ENCODE results near the gene ZNF576. TPM values are rescaled to one million over a fixed set of nuclear protein-coding genes. Genes with fewer than 3 reads are reported as not detected.

Gene ZNF576
- total and polyA plus RNA-seq, 2 of the 13 experiments (the other 11 are each of a cell fraction or from before 2014, with no cell fraction given) = 7.2 to 9.6 TPM

GRCh38 chr19:43639519-43640423 lies 43.4 kb downstream of the ZNF576 start, which contains the start of gene CADM4 (continued):
- TF ChIP-seq ZNF580 (CRISPR knock-in tag; IDR thresholded peaks at IDR 0.05; ENCODE audit: borderline replicate concordance, low read depth) (no peak), BRD4 (CRISPR knock-in tag; IDR thresholded peaks at IDR 0.05) (no peak), ZNF160 (CRISPR knock-in tag; IDR thresholded peaks at IDR 0.05) (no peak), TAF1 (CRISPR knock-in tag; IDR thresholded peaks at IDR 0.05) (0 out of 2 replicates have a peak, but pooled peaks have one; percentile 16), NCOA1 (CRISPR knock-in tag; IDR thresholded peaks at IDR 0.05) (no peak), U2AF2 (IDR thresholded peaks at IDR 0.05; ENCODE audit: low read depth, low read length) (no peak), ZNF687 (CRISPR knock-in tag; IDR thresholded peaks at IDR 0.05) (peak; percentile 89), CEBPB (IDR thresholded peaks at IDR 0.05; ENCODE audit: borderline replicate concordance, low read depth, low read length) (no peak), RXRB (CRISPR knock-in tag; IDR thresholded peaks at IDR 0.05; ENCODE audit: borderline replicate concordance) (0 out of 2 replicates have a peak, but pooled peaks have one; percentile 17), XRCC5 (optimal IDR thresholded peaks at IDR 0.05; ENCODE audit: low read length) (no peak), ZNF264 (CRISPR knock-in tag; IDR thresholded peaks at IDR 0.05) (no peak), SP2 (CRISPR knock-in tag; IDR thresholded peaks at IDR 0.05) (no peak), TRIM22 (IDR thresholded peaks at IDR 0.05) (no peak), POLR2AphosphoS5 (IDR thresholded peaks at IDR 0.05; ENCODE audit: low read depth, low read length) (peak; percentile 38; the same call in 1 of the 2 replicates), ZFP36L2 (CRISPR knock-in tag; IDR thresholded peaks at IDR 0.05) (no peak), ZSCAN22 (CRISPR knock-in tag; IDR thresholded peaks at IDR 0.05) (no peak), HOXA3 (CRISPR knock-in tag; IDR thresholded peaks at IDR 0.05) (no peak), ZNF780A (CRISPR knock-in tag; IDR thresholded peaks at IDR 0.05) (no peak), MZF1 (CRISPR knock-in tag; IDR thresholded peaks at IDR 0.05; ENCODE audit: borderline replicate concordance) (0 out of 2 replicates have a peak, but pooled peaks have one; percentile 49), ZNF205 (CRISPR knock-in tag; IDR thresholded peaks at IDR 0.05) (no peak), SMARCC2 (IDR thresholded peaks at IDR 0.05) (no peak), ZNF432 (CRISPR knock-in tag; IDR thresholded peaks at IDR 0.05; ENCODE audit: borderline replicate concordance) (no peak), SATB2 (CRISPR knock-in tag; IDR thresholded peaks at IDR 0.05) (no peak), CBX1 (IDR thresholded peaks at IDR 0.05; ENCODE audit: low read depth) (peak; percentile 16), TCF7 (IDR thresholded peaks at IDR 0.05; ENCODE audit: low read depth) (no peak)
